H1 (cell line): ENCODE measurements around the gene CHD9NB. TPM values are rescaled to one million over a fixed set of nuclear protein-coding genes. Genes with fewer than 3 reads are reported as not detected.

ENCODE experiments used
- CTCF ChIA-PET: fragments of 300-600 bp; sonication (Branson Sonifier 250); formaldehyde crosslinking; loops from one replicate; lab custom pipeline; 2021; ENCODE audit not compliant: partially characterized antibody; lab: Charles Lee
- POLR2A ChIA-PET: fragments of 300-600 bp; sonication (Branson Sonifier 250); formaldehyde crosslinking; loops from one replicate; lab custom pipeline; 2021; ENCODE audit warnings: inconsistent platforms; ENCODE audit not compliant: partially characterized antibody; lab: Charles Lee
- DNase-seq, 2 experiments: peaks; one replicate each; pipeline versions ENCODE4 v3.0.0 to v3.0.0-alpha.2; 2010 to 2022; ENCODE audit warnings: low spot score in 2 of 2, low read depth in 1 of 2, mixed read lengths in 1 of 2
- FAIRE-seq: peaks from 2 replicates; lab custom pipeline; 2011; peaks lifted over from hg19 to GRCh38; lab: Jason Lieb, UNC
- H2AFZ ChIP-seq: 2 replicates; pipeline ENCODE4 v1.8.1; 2012; ENCODE audit warnings: low read length, inconsistent platforms
- H2AK5ac ChIP-seq: 2 replicates; pipeline ENCODE4 v1.6.1; 2013; ENCODE audit warnings: low read depth, low read length
- H2BK120ac ChIP-seq: replicated peaks from 2 replicates; pipeline ENCODE3; 2013; ENCODE audit warnings: low read depth, low read length, inconsistent platforms
- H2BK12ac ChIP-seq: 2 replicates; pipeline ENCODE4 v1.6.1; 2013; ENCODE audit warnings: low read depth, low read length
- H2BK15ac ChIP-seq: 2 replicates; pipeline ENCODE4 v1.6.1; 2013; ENCODE audit warnings: low read length
- H2BK20ac ChIP-seq: 2 replicates; pipeline ENCODE4 v1.6.1; 2013; ENCODE audit warnings: low read length
- H2BK5ac ChIP-seq: 2 replicates; pipeline ENCODE4 v1.6.1; 2013; ENCODE audit warnings: low read depth, low read length
- H3K14ac ChIP-seq: 2 replicates; pipeline ENCODE4 v1.6.1; 2013; ENCODE audit warnings: inconsistent platforms; ENCODE audit not compliant: insufficient read length
- H3K18ac ChIP-seq: 2 replicates; pipeline ENCODE4 v1.6.1; 2013; ENCODE audit warnings: low read length; ENCODE audit errors: extremely low read depth
- H3K23ac ChIP-seq: 2 replicates; pipeline ENCODE4 v1.6.1; 2013; ENCODE audit warnings: inconsistent platforms; ENCODE audit not compliant: insufficient read length
- H3K23me2 ChIP-seq: 2 replicates; pipeline ENCODE4 v1.6.1; 2013; ENCODE audit warnings: low read depth, low read length
- H3K27ac ChIP-seq: 2 replicates; pipeline ENCODE4 v1.6.1; 2011; ENCODE audit warnings: low read depth, low read length, inconsistent platforms
- H3K27me3 ChIP-seq, 4 experiments: replicated peaks in 1 of 4; 1 replicate in 1 of 4; 2 replicates in 3 of 4; pipeline versions ENCODE4 v1.6.1 to v1.8.1; 2011 to 2013; ENCODE audit warnings: low read length in 3 of 4, mild to moderate bottlenecking in 3 of 4, inconsistent platforms in 2 of 4, mixed read lengths in 2 of 4, moderate library complexity in 1 of 4; ENCODE audit not compliant: control insufficient read depth in 3 of 4, insufficient read depth in 3 of 4; ENCODE audit errors: extremely low read depth in 1 of 4
- H3K36me3 ChIP-seq, 4 experiments: 2 replicates each; pipeline versions ENCODE4 v1.6.1 to v1.8.1; 2011 to 2013; ENCODE audit warnings: mild to moderate bottlenecking in 4 of 4, low read length in 3 of 4, moderate library complexity in 2 of 4, control low read depth in 1 of 4, inconsistent platforms in 1 of 4; ENCODE audit not compliant: insufficient read depth in 4 of 4, control insufficient read depth in 2 of 4
- H3K4ac ChIP-seq: replicated peaks from 2 replicates; pipeline ENCODE3; 2013; ENCODE audit warnings: low read length, low read depth, mixed read lengths, inconsistent platforms; ENCODE audit not compliant: insufficient read length
- H3K4me1 ChIP-seq, 4 experiments: replicated peaks in 1 of 4; 1 replicate in 1 of 4; 2 replicates in 3 of 4; pipeline versions ENCODE4 v1.6.1 to v1.8.1; 2011 to 2013; ENCODE audit warnings: low read length in 3 of 4, inconsistent platforms in 2 of 4, mixed read lengths in 1 of 4; ENCODE audit not compliant: insufficient read depth in 4 of 4, control insufficient read depth in 3 of 4
- H3K4me2 ChIP-seq, 2 experiments: 2 replicates each; pipeline versions ENCODE4 v1.6.1 to v1.8.1; 2011 to 2013; ENCODE audit warnings: low read depth in 2 of 2, low read length in 2 of 2, control low read depth in 1 of 2, inconsistent platforms in 1 of 2, mild to moderate bottlenecking in 1 of 2; ENCODE audit not compliant: insufficient read depth in 1 of 2
- H3K4me3 ChIP-seq, 4 experiments: fragments of 200-600, 300-600 bp in 1 of 4; sonication (generic), shearing (Covaris generic), sonication (Bioruptor Twin) in 1 of 4; 2 replicates each; pipeline versions ENCODE4 v1.5.1 to v1.8.1; 2011 to 2016; ENCODE audit warnings: low read length in 4 of 4, low read depth in 3 of 4, control low read depth in 2 of 4, inconsistent platforms in 2 of 4, mild to moderate bottlenecking in 2 of 4, mixed read lengths in 1 of 4, moderate library complexity in 1 of 4; ENCODE audit not compliant: insufficient read depth in 2 of 4; ENCODE audit errors: extremely low read depth in 1 of 4
- H3K56ac ChIP-seq: replicated peaks from 2 replicates; pipeline ENCODE3; 2013; ENCODE audit warnings: low read depth, mild to moderate bottlenecking, mixed read lengths, low read length, inconsistent platforms; ENCODE audit not compliant: insufficient read length
- H3K79me1 ChIP-seq: 2 replicates; pipeline ENCODE4 v1.6.1; 2013; ENCODE audit warnings: low read depth, low read length, control low read depth
- H3K79me2 ChIP-seq, 2 experiments: 2 replicates each; pipeline versions ENCODE4 v1.6.1 to v1.8.1; 2012 to 2013; ENCODE audit warnings: low read length in 2 of 2, mild to moderate bottlenecking in 2 of 2, inconsistent platforms in 1 of 2; ENCODE audit not compliant: insufficient read depth in 2 of 2, control insufficient read depth in 1 of 2
- H3K9ac ChIP-seq, 4 experiments: replicated peaks in 1 of 4; 1 replicate in 1 of 4; 2 replicates in 3 of 4; pipeline versions ENCODE4 v1.6.1 to v1.8.1; 2011 to 2013; ENCODE audit warnings: low read depth in 3 of 4, low read length in 3 of 4, control low read depth in 2 of 4, mild to moderate bottlenecking in 2 of 4, moderate library complexity in 2 of 4, inconsistent platforms in 1 of 4; ENCODE audit errors: extremely low read depth in 1 of 4
- H3K9me3 ChIP-seq, 2 experiments: 2 replicates each; pipeline versions ENCODE4 v1.6.1 to v1.8.1; 2012 to 2013; ENCODE audit warnings: mild to moderate bottlenecking in 2 of 2, moderate library complexity in 2 of 2, control low read depth in 1 of 2, inconsistent platforms in 1 of 2, low read depth in 1 of 2, low read length in 1 of 2, mixed read lengths in 1 of 2; ENCODE audit not compliant: insufficient read depth in 2 of 2
- H4K20me1 ChIP-seq, 2 experiments: replicated peaks in 1 of 2; 2 replicates each; pipeline versions ENCODE3 to v1.8.1; 2011 to 2013; ENCODE audit warnings: inconsistent platforms in 2 of 2, low read length in 2 of 2, mild to moderate bottlenecking in 1 of 2; ENCODE audit not compliant: insufficient read depth in 2 of 2, control insufficient read depth in 1 of 2
- H4K5ac ChIP-seq: 2 replicates; pipeline ENCODE4 v1.6.1; 2013; ENCODE audit warnings: low read length, low read depth, mixed read lengths, inconsistent platforms; ENCODE audit not compliant: insufficient read length
- H4K8ac ChIP-seq: 2 replicates; pipeline ENCODE4 v1.8.0; 2013; ENCODE audit warnings: mild to moderate bottlenecking, moderate library complexity, low read length, inconsistent platforms; ENCODE audit not compliant: insufficient read depth; ENCODE audit errors: extremely low read depth
- H4K91ac ChIP-seq: replicated peaks from 2 replicates; pipeline ENCODE3; 2013; ENCODE audit warnings: low read length, mixed read lengths, inconsistent platforms; ENCODE audit not compliant: insufficient read length
- ATF2 ChIP-seq: IDR thresholded peaks from 2 replicates; pipeline ENCODE4 v1.6.1; 2012; ENCODE audit warnings: low read length, inconsistent platforms
- CHD1 ChIP-seq: IDR thresholded peaks from 2 replicates; pipeline ENCODE4 v1.6.1; 2012; ENCODE audit warnings: low read depth, low read length, improper control_type of control experiment
- CREB1 ChIP-seq: IDR thresholded peaks from 2 replicates; pipeline ENCODE4 v1.6.1; 2012; ENCODE audit warnings: inconsistent platforms
- EP300 ChIP-seq, 2 experiments: IDR thresholded peaks; 1 replicate in 1 of 2; 2 replicates in 1 of 2; pipeline ENCODE4 v1.6.1; 2011 to 2012; ENCODE audit warnings: low read depth in 2 of 2, low read length in 2 of 2, mild to moderate bottlenecking in 2 of 2, borderline replicate concordance in 1 of 2, inconsistent platforms in 1 of 2, moderate library complexity in 1 of 2
- KDM4A ChIP-seq: IDR thresholded peaks from one replicate; pipeline ENCODE4 v1.7.1; 2012; ENCODE audit warnings: low read depth, mild to moderate bottlenecking, moderate library complexity, low read length, inconsistent platforms; ENCODE audit not compliant: severe bottlenecking
- MAFK ChIP-seq: IDR thresholded peaks from 2 replicates; pipeline ENCODE4 v1.6.1; 2012; ENCODE audit warnings: low read depth, mild to moderate bottlenecking, improper control_type of control experiment, low read length
- PHF8 ChIP-seq: fragments of 200-600 bp; sonication (generic); conservative IDR thresholded peaks from 2 replicates; pipeline ENCODE4 v1.7.1; 2012; ENCODE audit warnings: low read depth, mild to moderate bottlenecking, inconsistent platforms, low read length, moderate library complexity
- RNF2 ChIP-seq: fragments of 200-900, 300-1000 bp; sonication (generic); IDR thresholded peaks from 2 replicates; pipeline ENCODE4 v1.7.1; 2016; ENCODE audit warnings: borderline replicate concordance, low read depth, mild to moderate bottlenecking, antibody characterized with exemption, low read length; ENCODE audit not compliant: poor library complexity, severe bottlenecking; ENCODE audit errors: missing control alignments
- SIX5 ChIP-seq: IDR thresholded peaks from 2 replicates; pipeline ENCODE4 v1.6.1; 2011; ENCODE audit warnings: mild to moderate bottlenecking, low read depth, low read length
- SRF ChIP-seq: IDR thresholded peaks from 2 replicates; pipeline ENCODE4 v1.6.1; 2011; ENCODE audit warnings: mild to moderate bottlenecking, low read depth, low read length, moderate library complexity
- TAF1 ChIP-seq: IDR thresholded peaks from 2 replicates; pipeline ENCODE4 v1.6.1; 2011; ENCODE audit warnings: mild to moderate bottlenecking, low read depth, low read length
- YY1 ChIP-seq: IDR thresholded peaks from 2 replicates; pipeline ENCODE4 v1.6.1; 2011; ENCODE audit warnings: low read depth, mild to moderate bottlenecking, low read length
- WGBS, 2 experiments: shearing (Covaris generic) in 1 of 2; methylation state at CpG; one replicate each; pipeline versions ENCODE4 v1.1.6 to v1.1.7; 2013 to 2015; ENCODE audit warnings: low lambda C conversion rate in 2 of 2, mixed read lengths in 2 of 2, inconsistent platforms in 1 of 2, low coverage in 1 of 2, missing lambda C conversion rate in 1 of 2; ENCODE audit not compliant: insufficient replicate concordance in 2 of 2, insufficient coverage in 1 of 2, insufficient read length in 1 of 2; ENCODE audit errors: extremely low coverage in 1 of 2, missing lambda C conversion rate in 1 of 2; 5-methylcytosine and 5-hydroxymethylcytosine counted together
- polyA plus RNA-seq, 7 experiments: library from polyadenylated mRNA; depleted of rRNA in 3 of 7; stranded (reverse) in 5 of 7; unstranded in 2 of 7; fragments of >200 nt in 5 of 7; fragments of 200-250 nt in 2 of 7; gene quantifications; 1 replicate in 5 of 7; 2 replicates in 1 of 7; 4 replicates in 1 of 7; pipeline versions ENCODE4 v1.2.1 to v1.2.3, GENCODE V29; 2011 to 2013; ENCODE audit warnings: missing spikeins in 2 of 7, mixed read lengths in 2 of 7
- total RNA-seq: library from RNA; stranded (reverse); fragmentation: NEBNext Ultra II Directional; extraction: Animal tissue kit (Norgen Biotek cat#: 25700); gene quantifications from 2 replicates; pipeline ENCODE4 v1.2.1, GENCODE V29; 2021

CHD9NB gene
- total and polyA plus RNA-seq, 2 of the 8 experiments (the other 6 are each of a cell fraction or from before 2014, with no cell fraction given) = 4.5 to 5.9 TPM

GRCh38 chr16:53029971-53030370 is 22.7 kb downstream of the CHD9NB start:
- H3K9ac ChIP-seq = no peak overlapping the region
- no peak overlapping the region for H2BK20ac ChIP-seq
- H3K14ac ChIP-seq = no peak overlapping the region
- H3K27me3 ChIP-seq = 0 out of 7 replicates have a peak, but pooled peaks cover 0 to 2% (median 0%) of the 10 kb centered on the region in 4 experiments
- H3K4ac ChIP-seq = no peak overlapping the region
- no peak overlapping the region for H3K56ac ChIP-seq
- no peaks in the 10 kb centered on the region for H3K79me2 ChIP-seq
- no peak overlapping the region for H3K4me2 ChIP-seq
- DNase-seq (no peak), FAIRE-seq (no peak)
- no peak overlapping the region for H4K5ac ChIP-seq
- no peak overlapping the region for H2BK12ac ChIP-seq
- no peaks in the 10 kb centered on the region for H3K79me1 ChIP-seq
- ChIA-PET POLR2A (interaction anchor here (1.4 to 1.5 kb wide), 2 partner anchors 10 to 12 kb away, joined by 4 to 5 read pairs; no protein-coding TSS in a partner anchor), CTCF (interaction anchor here (0.8 kb wide), 1 partner anchor 117 kb away, joined by 3 read pairs; no protein-coding TSS in a partner anchor)
- WGBS, 2 experiments = 82% methylated on average over 3 of the region's 3 CpGs; no CpG with 5 or more reads in 1 of the 2 experiments
- H2BK5ac ChIP-seq = no peak overlapping the region
- H2AK5ac ChIP-seq = no peak overlapping the region
- peaks cover 0 to 10% of the 10 kb centered on the region in 2 experiments; a peak in 1 of 4 replicates for H3K9me3 ChIP-seq
- H2AFZ ChIP-seq = no peak overlapping the region
- H3K4me1 ChIP-seq = peaks cover 0 to 15% (median 4%) of the 10 kb centered on the region in 4 experiments; a peak in 5 of 7 replicates
- no peaks in the 10 kb centered on the region for H4K20me1 ChIP-seq
- H4K8ac ChIP-seq = no peak overlapping the region
- peak overlapping the region; percentile 79 for H2BK120ac ChIP-seq
- H3K23ac ChIP-seq = no peak overlapping the region
- H4K91ac ChIP-seq = no peak overlapping the region
- H3K23me2 ChIP-seq = no peaks in the 10 kb centered on the region
- H3K36me3 ChIP-seq = no peaks in the 10 kb centered on the region
- H3K18ac ChIP-seq = no peak overlapping the region
- H2BK15ac ChIP-seq = no peak overlapping the region
- H3K4me3 ChIP-seq = no peak overlapping the region
- H3K27ac ChIP-seq = no peak overlapping the region
- TF ChIP-seq PHF8 (no peak), EP300 (IDR thresholded peaks at IDR 0.05; ENCODE audit: borderline replicate concordance in 1 of 2, low read depth in 2 of 2, low read length in 2 of 2) (no peak), CHD1 (no peak), SIX5 (no peak), KDM4A (no peak), TAF1 (no peak), MAFK (no peak), RNF2 (no peak), CREB1 (no peak), YY1 (no peak), ATF2 (no peak), SRF (no peak)
